Measurements from ENCODE around the gene PTPN23. TPM values are rescaled to one million over a fixed set of nuclear protein-coding genes. Genes with fewer than 3 reads are reported as not detected.

PTPN23 gene
- total and polyA plus RNA-seq, 2 donors = 4.3 to 17.3 TPM

DNA sequence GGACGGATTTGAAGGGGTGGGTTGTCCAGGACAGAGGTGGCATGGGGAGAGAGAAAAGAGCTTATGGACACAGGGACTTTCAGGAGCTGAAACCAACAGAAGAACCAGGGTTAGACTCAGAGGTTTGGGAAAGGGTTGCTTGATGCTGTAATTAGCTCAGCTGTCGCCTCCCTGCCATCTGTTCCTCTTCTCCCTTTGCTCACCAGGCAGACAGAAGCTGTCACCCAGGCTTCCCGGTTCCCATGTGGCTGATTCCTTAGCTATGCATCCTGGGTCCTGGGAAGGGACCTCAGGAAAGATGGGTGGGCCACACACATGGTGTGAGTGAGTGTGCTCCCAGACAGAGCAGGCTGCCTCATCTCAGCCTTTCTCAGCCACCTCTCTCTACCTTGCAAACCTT, 14.1 kb downstream of the PTPN23 start:
- DNase-seq (ENCODE audit: low read depth in 6 of 9, low spot score in 9 of 9) = no peak
- no peaks in the 10 kb centered on the region for H3K9me3 ChIP-seq (ENCODE audit: control insufficient read depth in 2 of 2, insufficient read depth in 1 of 2, low read length in 1 of 2)
- peaks cover 7 to 11% of the 10 kb centered on the region in 2 donors for H3K36me3 ChIP-seq (ENCODE audit: control insufficient read depth in 2 of 2, insufficient read depth in 2 of 2, low read length in 1 of 2)
- no peak overlapping the region for H3K4me3 ChIP-seq (ENCODE audit: low read length in 2 of 2)
- no peak overlapping the region for H3K27ac ChIP-seq (ENCODE audit: low read depth in 1 of 2, low read length in 1 of 2)
- peaks cover 0 to 7% of the 10 kb centered on the region in 2 donors for H3K4me1 ChIP-seq (ENCODE audit: control insufficient read depth in 2 of 2, insufficient read depth in 2 of 2, low read length in 2 of 2)
- 97% methylated on average over 3 of the region's 3 CpGs for WGBS
- no peaks in the 10 kb centered on the region for H3K27me3 ChIP-seq (ENCODE audit: control insufficient read depth in 2 of 2, insufficient read depth in 1 of 2, low read length in 1 of 2)

- peaks cover 0 to 7% of the 10 kb centered on the region in 2 donors for H3K4me1 ChIP-seq (ENCODE audit: control insufficient read depth in 2 of 2, insufficient read depth in 2 of 2, low read length in 2 of 2)
Observed at GRCh38 chr3:47398228-47398627, 17.4 kb downstream of the PTPN23 start.

GRCh38 chr3:47399016-47399415, 18.2 kb downstream of the PTPN23 start:
- WGBS = 96% methylated on average over 1 of the region's 1 CpG
- Histone ChIP-seq H3K4me1 (ENCODE audit: control insufficient read depth in 2 of 2, insufficient read depth in 2 of 2, low read length in 2 of 2) (peaks cover 0 to 7% of the 10 kb centered on the region in 2 donors), H3K36me3 (ENCODE audit: control insufficient read depth in 2 of 2, insufficient read depth in 2 of 2, low read length in 1 of 2) (peaks cover 7 to 11% of the 10 kb centered on the region in 2 donors), H3K4me3 (ENCODE audit: low read length in 2 of 2) (no peak overlapping the region), H3K27me3 (ENCODE audit: control insufficient read depth in 2 of 2, insufficient read depth in 1 of 2, low read length in 1 of 2) (no peaks in the 10 kb centered on the region), H3K9me3 (ENCODE audit: control insufficient read depth in 2 of 2, insufficient read depth in 1 of 2, low read length in 1 of 2) (no peaks in the 10 kb centered on the region), H3K27ac (ENCODE audit: low read depth in 1 of 2, low read length in 1 of 2) (no peak overlapping the region)
- no peak for DNase-seq (ENCODE audit: low read depth in 6 of 9, low spot score in 9 of 9)

More at GRCh38 chr3:47398228-47398627, 17.4 kb downstream of the PTPN23 start:
- Histone ChIP-seq H3K9me3 (ENCODE audit: control insufficient read depth in 2 of 2, insufficient read depth in 1 of 2, low read length in 1 of 2) (no peaks in the 10 kb centered on the region), H3K27me3 (ENCODE audit: control insufficient read depth in 2 of 2, insufficient read depth in 1 of 2, low read length in 1 of 2) (no peaks in the 10 kb centered on the region), H3K36me3 (ENCODE audit: control insufficient read depth in 2 of 2, insufficient read depth in 2 of 2, low read length in 1 of 2) (peaks cover 7 to 11% of the 10 kb centered on the region in 2 donors), H3K4me3 (ENCODE audit: low read length in 2 of 2) (no peak overlapping the region), H3K27ac (ENCODE audit: low read depth in 1 of 2, low read length in 1 of 2) (no peak overlapping the region)
- DNase-seq (ENCODE audit: low read depth in 6 of 9, low spot score in 9 of 9) = no peak
- 94% methylated on average over 7 of the region's 7 CpGs for WGBS

GRCh38 chr3:47399531-47400270, 18.9 kb downstream of the PTPN23 start:
- 93% methylated on average over 9 of the region's 9 CpGs for WGBS
- H3K36me3 ChIP-seq (ENCODE audit: control insufficient read depth in 2 of 2, insufficient read depth in 2 of 2, low read length in 1 of 2) = peaks cover 11% of the 10 kb centered on the region in 2 donors
- no peaks in the 10 kb centered on the region for H3K27me3 ChIP-seq (ENCODE audit: control insufficient read depth in 2 of 2, insufficient read depth in 1 of 2, low read length in 1 of 2)
- peaks cover 0 to 7% of the 10 kb centered on the region in 2 donors for H3K4me1 ChIP-seq (ENCODE audit: control insufficient read depth in 2 of 2, insufficient read depth in 2 of 2, low read length in 2 of 2)
- H3K4me3 ChIP-seq (ENCODE audit: low read length in 2 of 2) = no peak overlapping the region
- no peak for DNase-seq (ENCODE audit: low read depth in 6 of 9, low spot score in 9 of 9)
- no peak overlapping the region for H3K27ac ChIP-seq (ENCODE audit: low read depth in 1 of 2, low read length in 1 of 2)
- H3K9me3 ChIP-seq (ENCODE audit: control insufficient read depth in 2 of 2, insufficient read depth in 1 of 2, low read length in 1 of 2) = no peaks in the 10 kb centered on the region

DNA sequence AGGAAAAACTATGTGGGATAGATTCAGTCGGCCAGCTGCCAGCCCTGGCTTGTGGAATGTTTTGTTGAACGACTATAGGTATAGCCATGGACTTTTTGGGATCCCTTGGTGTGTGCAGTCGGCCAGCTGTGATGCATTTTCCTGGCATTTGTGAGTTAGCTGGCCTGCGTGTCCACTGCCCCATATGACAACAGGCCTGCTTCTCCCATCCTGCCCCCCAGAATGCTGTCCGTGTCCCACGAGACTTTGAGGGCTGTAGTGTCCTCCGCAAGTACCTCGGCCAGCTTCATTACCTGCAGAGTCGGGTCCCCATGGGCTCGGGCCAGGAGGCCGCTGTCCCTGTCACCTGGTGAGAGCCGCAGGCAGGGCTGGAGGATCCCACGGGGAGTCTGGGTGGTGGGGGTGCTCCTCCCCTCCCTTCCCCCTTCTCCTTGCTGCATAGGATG, 23.6 kb downstream of the PTPN23 start:
- H3K4me3 ChIP-seq (ENCODE audit: low read length in 2 of 2) = no peak overlapping the region
- peaks cover 0 to 3% of the 10 kb centered on the region in 2 donors for H3K4me1 ChIP-seq (ENCODE audit: control insufficient read depth in 2 of 2, insufficient read depth in 2 of 2, low read length in 2 of 2)
- H3K36me3 ChIP-seq (ENCODE audit: control insufficient read depth in 2 of 2, insufficient read depth in 2 of 2, low read length in 1 of 2) = peaks cover 34 to 43% of the 10 kb centered on the region in 2 donors
- no peak for DNase-seq (ENCODE audit: low read depth in 6 of 9, low spot score in 9 of 9)
- no peaks in the 10 kb centered on the region for H3K9me3 ChIP-seq (ENCODE audit: control insufficient read depth in 2 of 2, insufficient read depth in 1 of 2, low read length in 1 of 2)
- H3K27me3 ChIP-seq (ENCODE audit: control insufficient read depth in 2 of 2, insufficient read depth in 1 of 2, low read length in 1 of 2) = no peaks in the 10 kb centered on the region
- H3K27ac ChIP-seq (ENCODE audit: low read depth in 1 of 2, low read length in 1 of 2) = no peak overlapping the region
- WGBS = 95% methylated on average over 13 of the region's 13 CpGs

DNA sequence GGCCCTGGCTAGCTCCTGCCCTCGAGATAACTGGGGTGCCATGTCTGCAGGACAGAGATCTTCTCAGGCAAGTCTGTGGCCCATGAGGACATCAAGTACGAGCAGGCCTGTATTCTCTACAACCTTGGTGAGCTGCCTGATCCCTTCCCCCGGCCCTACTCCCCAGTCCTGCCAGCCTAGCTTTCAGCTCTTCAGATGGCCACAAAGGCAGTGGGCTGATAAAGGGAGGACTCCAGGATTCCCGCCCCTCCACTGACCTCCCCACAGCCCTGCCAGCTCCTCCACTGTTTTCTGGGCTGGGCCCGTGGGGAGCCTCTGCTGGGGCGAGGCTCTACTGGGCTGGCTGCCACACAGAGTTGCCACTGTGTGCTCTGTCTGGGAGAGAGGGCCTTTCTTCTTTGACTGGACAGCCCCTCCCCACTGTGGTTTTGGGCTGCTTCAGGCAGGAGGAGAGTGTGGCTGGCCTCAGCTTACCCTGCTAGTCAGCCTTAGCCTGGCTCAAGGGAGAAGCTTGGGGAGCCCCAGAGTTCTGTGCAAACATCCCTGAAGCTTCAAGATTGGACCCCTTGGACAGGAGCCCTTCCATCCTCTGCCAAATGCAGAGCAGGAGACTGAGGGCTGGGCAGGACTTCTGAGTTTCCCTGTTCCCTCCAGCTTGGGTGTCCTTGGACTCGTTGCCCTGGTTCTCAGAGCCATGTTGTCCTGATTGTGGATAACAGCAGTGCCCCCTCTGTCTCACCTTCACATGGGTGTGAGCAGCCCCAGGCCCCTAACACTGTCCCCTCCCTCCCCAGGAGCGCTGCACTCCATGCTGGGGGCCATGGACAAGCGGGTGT, 24.4 kb downstream of the PTPN23 start:
- H3K36me3 ChIP-seq (ENCODE audit: control insufficient read depth in 2 of 2, insufficient read depth in 2 of 2, low read length in 1 of 2) = peaks cover 41 to 49% of the 10 kb centered on the region in 2 donors
- DNase-seq (ENCODE audit: low read depth in 6 of 9, low spot score in 9 of 9) = no peak
- H3K9me3 ChIP-seq (ENCODE audit: control insufficient read depth in 2 of 2, insufficient read depth in 1 of 2, low read length in 1 of 2) = no peaks in the 10 kb centered on the region
- H3K27ac ChIP-seq (ENCODE audit: low read depth in 1 of 2, low read length in 1 of 2) = no peak overlapping the region
- H3K4me1 ChIP-seq (ENCODE audit: control insufficient read depth in 2 of 2, insufficient read depth in 2 of 2, low read length in 2 of 2) = peaks cover 0 to 3% of the 10 kb centered on the region in 2 donors
- no peak overlapping the region for H3K4me3 ChIP-seq (ENCODE audit: low read length in 2 of 2)
- no peaks in the 10 kb centered on the region for H3K27me3 ChIP-seq (ENCODE audit: control insufficient read depth in 2 of 2, insufficient read depth in 1 of 2, low read length in 1 of 2)
- 97% methylated on average over 9 of the region's 9 CpGs for WGBS

DNA sequence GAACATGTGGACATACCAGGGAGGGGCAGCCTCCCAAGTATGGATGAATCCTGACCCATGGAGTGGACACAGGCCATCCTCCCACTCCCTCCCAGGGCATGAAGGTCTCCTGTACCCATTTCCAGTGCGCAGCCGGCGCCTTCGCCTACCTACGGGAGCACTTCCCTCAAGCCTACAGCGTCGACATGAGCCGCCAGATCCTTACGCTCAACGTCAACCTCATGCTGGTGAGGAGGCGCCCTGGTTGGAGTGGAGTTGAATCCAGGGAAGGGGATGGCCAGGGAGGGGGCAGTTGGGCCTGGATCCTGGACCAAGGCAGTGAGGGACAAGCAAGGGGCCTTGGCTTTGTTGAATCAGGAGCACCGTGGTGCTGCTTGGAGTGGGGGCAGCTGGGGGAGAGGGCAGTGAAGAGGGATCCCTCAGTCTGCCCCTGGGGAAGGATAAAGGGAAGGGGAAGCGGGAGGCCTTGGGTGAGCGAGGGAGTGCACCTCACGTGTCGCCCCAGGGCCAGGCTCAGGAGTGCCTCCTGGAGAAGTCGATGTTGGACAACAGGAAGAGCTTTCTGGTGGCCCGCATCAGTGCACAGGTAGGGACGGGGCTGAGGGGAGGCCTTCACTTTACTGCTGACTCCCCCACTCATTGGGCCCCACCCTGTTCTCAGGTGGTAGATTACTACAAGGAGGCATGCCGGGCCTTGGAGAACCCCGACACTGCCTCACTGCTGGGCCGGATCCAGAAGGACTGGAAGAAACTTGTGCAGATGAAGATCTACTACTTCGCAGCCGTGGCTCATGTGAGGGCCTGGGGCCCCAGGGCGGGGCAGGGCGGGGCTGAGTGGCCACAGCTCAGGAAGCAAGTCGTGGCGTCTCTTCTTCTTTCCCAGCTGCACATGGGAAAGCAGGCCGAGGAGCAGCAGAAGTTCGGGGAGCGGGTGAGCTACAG, 25.3 kb downstream of the PTPN23 start:
- DNase-seq (ENCODE audit: low read depth in 6 of 9, low spot score in 9 of 9) = no peak
- H3K27ac ChIP-seq (ENCODE audit: low read depth in 1 of 2, low read length in 1 of 2) = peak overlapping the region in 1 of 2 donors; percentile 18
- peaks cover 50 to 58% of the 10 kb centered on the region in 2 donors for H3K36me3 ChIP-seq (ENCODE audit: control insufficient read depth in 2 of 2, insufficient read depth in 2 of 2, low read length in 1 of 2)
- no peaks in the 10 kb centered on the region for H3K9me3 ChIP-seq (ENCODE audit: control insufficient read depth in 2 of 2, insufficient read depth in 1 of 2, low read length in 1 of 2)
- no peak overlapping the region for H3K4me3 ChIP-seq (ENCODE audit: low read length in 2 of 2)
- H3K4me1 ChIP-seq (ENCODE audit: control insufficient read depth in 2 of 2, insufficient read depth in 2 of 2, low read length in 2 of 2) = peaks cover 0 to 3% of the 10 kb centered on the region in 2 donors
- no peaks in the 10 kb centered on the region for H3K27me3 ChIP-seq (ENCODE audit: control insufficient read depth in 2 of 2, insufficient read depth in 1 of 2, low read length in 1 of 2)
- 92% methylated on average over 31 of the region's 31 CpGs for WGBS

DNA sequence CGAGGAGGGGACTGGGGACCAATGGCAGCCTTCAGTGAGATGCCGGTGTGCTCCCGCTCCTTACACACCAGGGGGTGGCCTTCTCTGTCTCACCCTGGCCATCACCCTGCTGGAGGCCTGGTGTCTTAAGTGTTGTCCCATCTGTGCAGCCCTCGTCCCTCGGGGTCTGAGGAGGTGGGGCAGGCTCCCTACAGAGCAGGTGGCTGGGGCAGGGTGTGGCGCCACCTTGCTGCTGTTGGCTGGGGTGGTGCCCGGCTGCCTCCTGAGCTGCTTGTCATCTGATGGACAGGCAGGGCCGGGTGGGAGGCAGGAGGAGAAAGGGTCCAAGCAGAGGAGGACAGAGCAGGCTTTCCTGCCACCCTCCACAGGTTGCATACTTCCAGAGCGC, 25.9 kb downstream of the PTPN23 start:
- peak overlapping the region in 1 of 2 donors; percentile 18 for H3K27ac ChIP-seq (ENCODE audit: low read depth in 1 of 2, low read length in 1 of 2)

More for the DNA sequence above, 25.9 kb downstream of the PTPN23 start:
- H3K27me3 ChIP-seq (ENCODE audit: control insufficient read depth in 2 of 2, insufficient read depth in 1 of 2, low read length in 1 of 2) = no peaks in the 10 kb centered on the region
- H3K4me3 ChIP-seq (ENCODE audit: low read length in 2 of 2) = no peak overlapping the region
- no peaks in the 10 kb centered on the region for H3K9me3 ChIP-seq (ENCODE audit: control insufficient read depth in 2 of 2, insufficient read depth in 1 of 2, low read length in 1 of 2)
- peaks cover 57 to 64% of the 10 kb centered on the region in 2 donors for H3K36me3 ChIP-seq (ENCODE audit: control insufficient read depth in 2 of 2, insufficient read depth in 2 of 2, low read length in 1 of 2)
- WGBS = 92% methylated on average over 9 of the region's 9 CpGs
- no peak for DNase-seq (ENCODE audit: low read depth in 6 of 9, low spot score in 9 of 9)
- peaks cover 0 to 3% of the 10 kb centered on the region in 2 donors for H3K4me1 ChIP-seq (ENCODE audit: control insufficient read depth in 2 of 2, insufficient read depth in 2 of 2, low read length in 2 of 2)

Data from thymus (tissue), 11 donors.